Fibroblast of skin of abdomen (primary cell): ENCODE measurements around the gene DYNC2LI1. TPM values are rescaled to one million over a fixed set of nuclear protein-coding genes. Genes with fewer than 3 reads are reported as not detected.
"Not testable (repeated sequence)": the region's sequence is repeated elsewhere in the genome, so short reads cannot be mapped to it uniquely, and the experiment has no call there.

Source experiments
- DNase-seq: peaks from one replicate; pipeline ENCODE4 v3.0.0-alpha.2; 2013
- polyA plus RNA-seq, 2 experiments: library from polyadenylated mRNA; unstranded; fragments of 120-200 nt; gene quantifications; one replicate each; pipeline ENCODE4 v1.2.1, GENCODE V29; 2013; ENCODE audit not compliant: insufficient read length in 2 of 2

The DYNC2LI1 gene
- polyA plus RNA-seq (2013, experiment 1 of 2; ENCODE audit: insufficient read length), result 10.6 TPM
- polyA plus RNA-seq (2013, experiment 2 of 2; ENCODE audit: insufficient read length), result 11.7 TPM

- DNase-seq, result peak; percentile 88
Measured at GRCh38 chr2:43773876-43774613, at the start of gene DYNC2LI1. Gene DYNC2LI1 (plus strand): TSS chr2:43774039. CDS start chr2:43774139, 100 bp downstream.

GRCh38 chr2:43724728-43725526, 48.9 kb upstream of the DYNC2LI1 start:
- no peak for DNase-seq

- no peak for DNase-seq
Measured at GRCh38 chr2:43725711-43726246, 48.1 kb upstream of the DYNC2LI1 start.

GRCh38 chr2:43726961-43727633, 46.7 kb upstream of the DYNC2LI1 start:
- DNase-seq, result not testable (repeated sequence)

GRCh38 chr2:43727634-43728014, 46.2 kb upstream of the DYNC2LI1 start:
- no peak for DNase-seq

- no peak for DNase-seq
Measured at GRCh38 chr2:43729491-43730174, 44.2 kb upstream of the DYNC2LI1 start.

GRCh38 chr2:43731211-43731610, 42.6 kb upstream of the DYNC2LI1 start:
- DNase-seq, result no peak

- DNase-seq, result no peak
Measured at GRCh38 chr2:43736637-43737036, 37.2 kb upstream of the DYNC2LI1 start.

GRCh38 chr2:43737097-43737854, 36.6 kb upstream of the DYNC2LI1 start:
- peak; percentile 89 for DNase-seq

GRCh38 chr2:43737855-43738254, 36.0 kb upstream of the DYNC2LI1 start:
- DNase-seq, result no peak

- DNase-seq, result no peak
Measured at GRCh38 chr2:43738257-43738656, 35.6 kb upstream of the DYNC2LI1 start.

GRCh38 chr2:43743706-43744105, 30.1 kb upstream of the DYNC2LI1 start:
- DNase-seq, result peak; percentile 25

GRCh38 chr2:43745457-43745856, 28.4 kb upstream of the DYNC2LI1 start:
- DNase-seq, result peak; percentile 82

GRCh38 chr2:43748333-43748732, 25.5 kb upstream of the DYNC2LI1 start:
- DNase-seq, result no peak

GRCh38 chr2:43749583-43749982, 24.3 kb upstream of the DYNC2LI1 start:
- DNase-seq, result no peak

GRCh38 chr2:43751476-43751990, 22.3 kb upstream of the DYNC2LI1 start:
- DNase-seq, result no peak

GRCh38 chr2:43752302-43752701, 21.5 kb upstream of the DYNC2LI1 start:
- DNase-seq, result no peak

GRCh38 chr2:43754180-43754579, 19.7 kb upstream of the DYNC2LI1 start:
- no peak for DNase-seq

- peak; percentile 44 for DNase-seq
Measured at GRCh38 chr2:43758739-43759138, 15.1 kb upstream of the DYNC2LI1 start.

- DNase-seq, result peak; percentile 67
Measured at GRCh38 chr2:43759195-43759594, 14.6 kb upstream of the DYNC2LI1 start.

GRCh38 chr2:43762286-43762685, 11.6 kb upstream of the DYNC2LI1 start:
- no peak for DNase-seq
